Thoracic aorta (tissue), 2 donors: Measurements from ENCODE around the gene PIGX. TPM values are rescaled to one million over a fixed set of nuclear protein-coding genes. Genes with fewer than 3 reads are reported as not detected.

Experiments used
- ATAC-seq: fragments of 150-250 bp; one replicate; pipeline ENCODE4 v1.8.0; 2017; ENCODE audit warnings: low read depth; ENCODE audit not compliant: insufficient number of reproducible peaks, low FRiP score
- DNase-seq: peaks from one replicate; pipeline ENCODE4 v3.0.0-alpha.2; 2020; ENCODE audit warnings: low spot score
- H3K27ac ChIP-seq, 2 donors: fragments of 200-600 bp; sonication (generic); 1 replicate in 1 of 2; 2 replicates in 1 of 2; pipeline ENCODE4 v1.5.1; 2016; ENCODE audit warnings: mild to moderate bottlenecking in 2 of 2, moderate library complexity in 2 of 2
- H3K27me3 ChIP-seq: fragments of 200-600 bp; sonication (generic); replicated peaks from 2 replicates; pipeline ENCODE4 v1.6.0; 2016; ENCODE audit warnings: mild to moderate bottlenecking; ENCODE audit not compliant: insufficient read depth
- H3K36me3 ChIP-seq: fragments of 200-600 bp; sonication (generic); one replicate; pipeline ENCODE4 v1.5.1; 2016
- H3K4me1 ChIP-seq, 2 donors: fragments of 200-600 bp; sonication (generic); 1 replicate in 1 of 2; 2 replicates in 1 of 2; pipeline versions ENCODE4 v1.5.1 to v1.6.0; 2016; ENCODE audit warnings: low read depth in 2 of 2, mild to moderate bottlenecking in 1 of 2; ENCODE audit not compliant: control insufficient read depth in 1 of 2
- H3K4me3 ChIP-seq: fragments of 200-600 bp; sonication (generic); 2 replicates; pipeline ENCODE4 v1.5.1; 2016; ENCODE audit warnings: mild to moderate bottlenecking
- H3K9me3 ChIP-seq: fragments of 200-600 bp; sonication (generic); 2 replicates; pipeline ENCODE4 v1.5.1; 2016
- CTCF ChIP-seq: fragments of 200-600 bp; sonication (generic); IDR thresholded peaks from one replicate; pipeline ENCODE4 v1.5.1; 2019; ENCODE audit warnings: antibody characterized with exemption
- total RNA-seq, 2 donors: library from RNA; depleted of rRNA; stranded (reverse); fragments of >200 nt; gene quantifications; one replicate each; pipeline versions ENCODE4 v1.1.0 to v1.2.3, GENCODE V29; 2016

Gene PIGX
- total RNA-seq, 2 donors from 2014 or later = 19.3 to 23.4 TPM

GRCh38 chr3:196694941-196695848 is 17.0 kb upstream of the PIGX start:
- no peak overlapping the region for H3K27ac ChIP-seq
- no peak for DNase-seq
- H3K4me3 ChIP-seq = no peak overlapping the region
- H3K9me3 ChIP-seq = no peaks in the 10 kb centered on the region
- TF ChIP-seq CTCF = no peak
- no peaks in the 10 kb centered on the region for H3K4me1 ChIP-seq
- ATAC-seq = no peak
- H3K27me3 ChIP-seq = no peaks in the 10 kb centered on the region
- no peaks in the 10 kb centered on the region for H3K36me3 ChIP-seq

GRCh38 chr3:196695849-196696226 is 16.3 kb upstream of the PIGX start:
- H3K9me3 ChIP-seq = no peaks in the 10 kb centered on the region
- H3K27me3 ChIP-seq = no peaks in the 10 kb centered on the region
- H3K4me1 ChIP-seq = no peaks in the 10 kb centered on the region
- DNase-seq (no peak), ATAC-seq (no peak)
- H3K36me3 ChIP-seq = no peaks in the 10 kb centered on the region
- no peak overlapping the region for H3K27ac ChIP-seq
- no peak for TF ChIP-seq CTCF
- H3K4me3 ChIP-seq = no peak overlapping the region

GRCh38 chr3:196697270-196697669 is 14.9 kb upstream of the PIGX start:
- TF ChIP-seq CTCF = no peak
- Histone ChIP-seq H3K9me3 (no peaks in the 10 kb centered on the region), H3K4me3 (no peak overlapping the region), H3K4me1 (no peaks in the 10 kb centered on the region), H3K27me3 (no peaks in the 10 kb centered on the region), H3K36me3 (no peaks in the 10 kb centered on the region), H3K27ac (no peak overlapping the region)
- DNase-seq = no peak
- no peak for ATAC-seq

- DNase-seq (no peak), ATAC-seq (no peak)
- Histone ChIP-seq H3K4me3 (no peak overlapping the region), H3K4me1 (no peaks in the 10 kb centered on the region), H3K27ac (no peak overlapping the region), H3K9me3 (no peaks in the 10 kb centered on the region), H3K36me3 (no peaks in the 10 kb centered on the region), H3K27me3 (no peaks in the 10 kb centered on the region)
- TF ChIP-seq CTCF = no peak
Observed at GRCh38 chr3:196699749-196700148, 12.4 kb upstream of the PIGX start.

GRCh38 chr3:196700801-196701200 is 11.4 kb upstream of the PIGX start:
- Histone ChIP-seq H3K4me3 (no peak overlapping the region), H3K27me3 (no peaks in the 10 kb centered on the region), H3K4me1 (no peaks in the 10 kb centered on the region), H3K27ac (no peak overlapping the region), H3K9me3 (no peaks in the 10 kb centered on the region), H3K36me3 (no peaks in the 10 kb centered on the region)
- ATAC-seq (no peak), DNase-seq (no peak)
- no peak for TF ChIP-seq CTCF
